Measurements from ENCODE around the gene CST11.
"Not testable (repeated sequence)": the region's sequence is repeated elsewhere in the genome, so short reads cannot be mapped to it uniquely, and the experiment has no call there.

The CST11 gene
- total RNA-seq, result 0 to 0.04 (median 0) reads per million in 3 experiments

DNA sequence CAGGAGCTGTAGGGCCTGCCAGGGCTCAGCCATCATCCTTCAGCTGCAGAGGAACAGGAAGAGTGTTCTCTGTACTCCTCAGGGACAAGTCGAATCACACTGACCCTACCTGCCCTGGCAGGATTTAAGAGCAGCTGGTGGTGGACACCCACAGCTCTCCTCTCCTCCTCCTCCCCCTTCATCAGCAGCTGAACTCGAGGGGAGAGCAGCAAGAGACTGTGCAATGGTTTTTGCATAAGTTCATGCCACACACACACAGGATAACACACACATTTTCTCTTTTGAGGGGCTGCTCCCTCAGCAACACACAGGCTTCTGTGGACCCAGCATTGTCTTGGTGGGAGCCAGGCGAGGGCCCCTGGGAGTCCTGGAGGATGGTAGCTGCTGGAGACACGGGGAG lies at the start of gene CST11:
TSS of gene CST11 (minus strand) at position 101 of the 400 bp plus-strand sequence. CDS start at position 36, 65 bp downstream.
- no peak for DNase-seq

- DNase-seq, result no peak
Measured at GRCh38 chr20:23501926-23502325, 49.2 kb upstream of the CST11 start.

DNA sequence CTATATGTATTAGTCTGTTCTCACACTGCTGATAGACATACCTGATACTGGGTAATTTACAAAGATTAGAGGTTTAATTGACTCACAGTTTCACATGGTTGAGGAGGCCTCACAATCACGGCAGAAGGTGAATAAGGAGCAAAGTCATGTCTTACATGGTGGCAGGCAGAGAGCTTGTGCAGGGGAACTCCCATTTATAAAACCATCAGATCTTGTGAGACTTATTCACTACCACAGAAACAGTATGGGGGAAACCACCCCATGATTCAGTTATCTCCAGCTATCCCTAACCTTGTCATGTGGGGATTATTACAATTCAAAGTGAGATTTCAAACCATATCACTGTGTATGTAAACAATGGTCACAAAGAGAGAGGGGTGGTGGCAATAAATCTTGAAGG lies 44.9 kb upstream of the CST11 start:
- DNase-seq, result no peak

GRCh38 chr20:23493172-23493772 lies 40.6 kb upstream of the CST11 start:
- DNase-seq, result no peak

GRCh38 chr20:23492292-23492691 lies 39.6 kb upstream of the CST11 start:
- DNase-seq, result no peak

DNA sequence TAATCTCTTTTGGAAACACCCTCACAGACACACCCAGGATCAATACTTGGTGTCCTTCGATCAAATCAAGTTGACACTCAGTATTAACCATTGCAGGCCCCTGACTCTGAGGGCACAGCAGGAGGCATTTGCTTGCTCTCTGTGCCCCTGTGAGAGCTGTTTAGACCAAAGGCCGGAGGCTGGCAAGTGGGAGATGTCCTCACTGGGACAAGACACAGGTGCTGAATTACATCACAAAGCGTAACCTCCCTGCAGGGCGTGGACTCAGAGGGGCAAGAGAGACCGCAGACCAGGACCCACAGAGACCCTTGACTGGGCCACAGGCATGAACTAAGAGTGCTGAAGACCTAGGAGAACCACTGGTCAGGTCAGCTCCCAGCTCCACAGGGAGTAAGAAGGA lies 38.1 kb upstream of the CST11 start, which contains the start of gene CST8:
TSS of gene CST8 (plus strand) at position 301 of the 400 bp plus-strand sequence. CDS start 551 bp downstream, outside the sequence.
- no peak for DNase-seq

GRCh38 chr20:23488996-23489395 lies 36.3 kb upstream of the CST11 start:
- DNase-seq, result no peak

- DNase-seq, result no peak
Measured at GRCh38 chr20:23488470-23488869, 35.8 kb upstream of the CST11 start.

DNA sequence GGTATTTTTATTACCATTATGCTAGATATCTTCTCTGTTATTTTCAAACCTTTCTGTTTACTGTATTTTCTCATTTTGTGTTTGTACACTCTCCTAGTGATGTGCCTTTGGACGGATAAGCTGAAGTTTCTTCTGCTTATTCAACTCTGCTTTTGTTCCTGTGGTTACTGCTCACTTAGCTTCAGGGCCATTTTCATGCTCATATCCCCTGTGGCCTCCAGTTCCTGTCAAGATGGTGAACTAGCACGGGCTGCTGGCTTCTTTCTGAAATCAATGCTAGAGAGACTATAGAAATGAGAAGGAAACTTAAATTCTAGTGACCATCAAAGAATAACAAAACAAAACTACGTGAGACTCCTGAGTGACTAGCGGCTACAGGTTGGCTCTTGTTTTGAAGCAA lies 31.4 kb upstream of the CST11 start:
- no peak for DNase-seq

DNA sequence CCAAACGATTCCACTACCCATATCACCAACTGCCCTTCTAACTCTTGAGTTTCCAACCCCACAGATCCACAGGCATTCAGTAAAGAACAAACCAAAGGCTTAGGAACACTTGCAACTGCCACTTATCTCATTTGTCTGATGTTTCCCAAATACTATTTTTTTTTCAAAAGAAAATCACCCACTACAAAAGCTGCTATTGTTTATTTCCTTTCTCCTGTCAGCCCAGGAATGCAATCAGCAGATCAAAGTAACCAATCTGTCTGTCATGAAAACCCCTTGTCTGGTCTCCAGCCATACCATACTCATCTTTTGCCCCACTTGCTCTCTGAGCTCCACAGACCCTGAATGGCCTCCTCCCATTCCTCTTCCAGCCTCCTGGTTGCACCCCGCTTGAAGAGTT lies 29.5 kb upstream of the CST11 start:
- DNase-seq, result no peak

DNA sequence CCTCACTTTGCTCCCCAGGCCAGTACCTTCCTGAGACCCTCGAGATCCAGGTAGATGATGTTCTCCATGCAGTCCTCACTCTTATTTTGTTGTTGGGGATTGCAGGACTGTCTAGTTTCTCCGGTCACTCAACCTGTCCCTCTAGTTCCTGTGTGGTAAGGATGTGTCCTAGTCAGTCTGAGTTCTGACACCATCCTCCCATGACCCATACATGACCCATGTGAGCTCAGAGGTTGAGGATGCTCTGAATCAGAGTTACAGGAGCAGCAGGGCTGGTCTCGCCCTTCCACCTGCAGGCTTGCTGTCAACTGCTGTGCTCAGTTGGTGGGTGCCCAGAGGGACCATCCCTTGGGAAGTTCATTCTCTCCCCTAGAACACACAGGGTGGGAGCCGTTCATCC lies 26.4 kb upstream of the CST11 start:
- DNase-seq, result no peak

DNA sequence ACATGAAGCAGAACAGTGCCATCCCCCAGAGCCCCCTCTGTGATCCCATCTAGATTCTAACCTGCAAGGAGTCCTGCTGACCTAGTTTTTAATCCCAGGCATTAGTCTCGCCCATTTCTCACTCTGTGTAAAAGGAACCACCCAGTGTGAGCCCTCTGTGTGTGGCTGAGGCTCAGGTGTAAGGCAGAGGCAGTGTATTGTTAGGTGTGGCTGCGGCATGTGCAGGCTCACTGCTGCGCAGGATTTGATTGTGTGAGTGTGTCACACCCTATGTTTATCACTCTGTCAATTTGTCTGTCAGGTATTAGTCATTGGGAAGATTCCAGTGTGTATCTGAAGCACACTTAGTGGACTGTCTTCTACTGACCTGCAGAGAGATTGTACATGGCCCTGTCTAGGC lies 24.5 kb upstream of the CST11 start:
- no peak for DNase-seq

DNA sequence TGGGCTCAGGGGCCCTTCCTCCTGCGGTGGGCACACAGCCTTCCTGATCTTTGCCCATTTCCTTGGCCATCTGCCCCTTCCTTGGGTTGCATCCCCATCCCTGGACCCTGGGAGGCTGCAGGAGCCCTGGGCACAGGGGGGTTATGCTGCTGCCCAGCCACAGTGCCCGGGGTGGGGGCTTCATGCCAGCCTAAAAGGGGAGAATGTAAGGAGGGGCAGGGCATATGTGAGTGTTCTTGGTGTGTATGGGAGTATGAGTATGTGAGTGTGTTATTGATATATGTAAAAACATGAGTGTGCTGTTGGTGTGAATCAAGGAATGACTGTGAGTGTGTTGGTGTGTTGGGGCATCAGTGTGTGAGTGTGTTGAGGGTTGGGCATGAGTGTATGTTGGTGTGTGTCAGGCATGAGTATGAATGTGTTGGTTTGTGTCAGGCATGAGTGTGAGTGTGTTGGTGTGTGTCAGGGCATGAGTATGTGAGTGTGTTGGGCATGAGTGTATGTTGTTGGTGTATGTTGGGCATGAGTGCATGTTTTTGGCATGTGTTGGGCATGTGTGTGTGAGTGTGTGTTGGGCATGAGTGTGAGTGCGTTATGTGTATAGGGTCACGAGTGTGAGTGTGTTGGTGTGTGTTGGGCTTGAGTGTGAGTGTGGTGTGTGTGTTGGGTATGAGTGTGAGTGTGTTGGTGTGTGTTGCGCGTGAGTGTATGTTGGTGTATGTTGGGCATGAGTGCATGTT lies 23.5 kb upstream of the CST11 start:
- no peak for DNase-seq

GRCh38 chr20:23475395-23475794 lies 22.7 kb upstream of the CST11 start:
- DNase-seq, result no peak

DNA sequence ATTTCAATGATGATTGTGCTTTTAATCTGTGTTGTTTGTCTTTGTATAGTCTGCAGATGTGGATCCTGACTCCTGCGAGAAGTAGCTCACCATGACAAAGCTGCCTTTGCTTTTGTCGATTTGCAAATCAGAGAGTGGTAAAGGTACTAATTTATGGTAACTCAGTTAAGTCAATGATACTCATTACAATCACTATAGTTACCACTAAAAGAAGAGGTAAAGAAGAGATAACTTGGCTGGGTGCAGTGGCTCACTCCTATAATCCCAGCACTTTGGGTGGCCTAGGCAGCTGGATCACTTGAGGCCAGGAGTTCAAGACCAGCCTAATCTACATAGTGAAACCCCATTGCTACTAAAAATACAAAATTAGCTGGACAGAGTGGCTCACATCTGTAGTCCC lies 20.6 kb upstream of the CST11 start:
- not testable (repeated sequence) for DNase-seq

GRCh38 chr20:23472306-23472705 lies 19.6 kb upstream of the CST11 start:
- not testable (repeated sequence) for DNase-seq

GRCh38 chr20:23466961-23467360 lies 14.3 kb upstream of the CST11 start:
- not testable (repeated sequence) for DNase-seq

DNA sequence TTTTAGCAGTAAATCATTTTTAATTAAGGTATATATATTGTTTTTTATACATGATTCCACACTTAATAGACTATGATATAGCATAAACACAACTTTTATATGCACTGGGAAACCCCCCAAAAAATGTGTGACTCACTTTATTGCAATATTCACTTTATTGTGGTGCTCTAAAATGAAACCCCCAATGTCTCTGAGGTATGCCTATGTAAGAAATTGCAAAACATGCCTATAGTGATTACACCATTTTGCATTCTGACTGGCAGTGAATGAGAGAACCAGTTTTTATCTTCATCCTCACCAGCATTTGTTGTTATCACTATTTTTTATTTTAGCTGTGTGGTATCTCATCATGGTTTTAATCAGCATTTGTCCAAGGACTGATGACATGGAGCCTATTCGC lies 8.5 kb upstream of the CST11 start:
- DNase-seq, result no peak

- no peak for DNase-seq
Measured at GRCh38 chr20:23459461-23460150, 6.9 kb upstream of the CST11 start.

- DNase-seq, result no peak
Measured at GRCh38 chr20:23456873-23457272, 4.2 kb upstream of the CST11 start.

- DNase-seq, result no peak
Measured at GRCh38 chr20:23456409-23456808, 3.7 kb upstream of the CST11 start.

DNA sequence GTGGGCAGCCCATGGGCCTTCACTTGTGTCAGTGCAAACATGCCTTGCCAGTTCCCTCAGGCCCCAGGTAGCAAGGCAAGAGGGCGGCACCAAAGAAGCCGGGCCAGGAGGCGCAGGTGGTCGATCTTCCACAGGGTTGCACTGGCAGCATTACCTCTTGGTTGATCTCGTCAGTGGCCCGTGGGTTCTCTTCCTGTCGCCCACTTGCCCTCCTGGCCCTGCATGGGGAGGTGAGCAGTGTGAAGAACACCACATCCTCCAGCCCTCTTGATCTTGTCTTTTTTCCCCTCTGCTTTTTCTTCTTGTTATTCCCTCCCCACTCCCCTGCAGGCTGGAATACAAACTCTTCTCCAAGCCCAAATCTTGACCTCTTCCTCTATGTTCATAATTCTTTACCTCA lies 3.0 kb upstream of the CST11 start:
- DNase-seq, result no peak

GRCh38 chr20:23454816-23455215 lies 2.1 kb upstream of the CST11 start:
- no peak for DNase-seq

All from central memory CD4-positive, alpha-beta T cell (primary cell).